HG03108 (cell line): ENCODE data around the gene GPRASP2.
"Not testable (repeated sequence)": the region's sequence is repeated elsewhere in the genome, so short reads cannot be mapped to it uniquely, and the experiment has no call there.

Experiments used
- ATAC-seq: cut with Tn5 transposase; IDR thresholded peaks from one replicate; pipeline ENCODE4 v1.9.1; 2021; ENCODE audit warnings: moderate library complexity; ENCODE audit not compliant: unreplicated experiment

The GPRASP2 gene

GRCh38 chrX:102712216-102712966 is at the start of gene GPRASP2:
Gene GPRASP2 (plus strand): TSS chrX:102712448. CDS start chrX:102714870, 2,422 bp downstream.
- no peak for ATAC-seq

GRCh38 chrX:102663820-102664219 is 48.4 kb upstream of the GPRASP2 start:
- ATAC-seq, result not testable (repeated sequence)

DNA sequence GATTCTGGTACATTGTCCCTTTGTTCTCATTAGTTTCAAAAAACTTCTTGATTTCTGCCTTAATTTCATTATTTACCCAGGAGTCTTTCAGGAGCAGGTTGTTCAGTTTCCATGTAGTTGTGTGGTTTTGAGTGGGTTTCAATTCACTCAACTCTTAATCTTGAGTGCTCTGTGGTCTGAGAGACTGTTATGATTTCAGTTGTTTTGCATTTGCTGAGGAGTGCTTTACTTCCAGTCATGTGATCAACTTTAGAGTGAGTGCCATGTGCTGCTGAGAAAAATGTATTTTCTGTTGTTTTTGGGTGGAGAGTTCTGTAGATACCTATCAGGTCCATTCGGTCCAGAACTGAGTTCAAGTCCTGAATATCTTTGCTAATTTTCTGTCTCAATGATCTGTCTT is 45.2 kb upstream of the GPRASP2 start:
- ATAC-seq, result not testable (repeated sequence)

DNA sequence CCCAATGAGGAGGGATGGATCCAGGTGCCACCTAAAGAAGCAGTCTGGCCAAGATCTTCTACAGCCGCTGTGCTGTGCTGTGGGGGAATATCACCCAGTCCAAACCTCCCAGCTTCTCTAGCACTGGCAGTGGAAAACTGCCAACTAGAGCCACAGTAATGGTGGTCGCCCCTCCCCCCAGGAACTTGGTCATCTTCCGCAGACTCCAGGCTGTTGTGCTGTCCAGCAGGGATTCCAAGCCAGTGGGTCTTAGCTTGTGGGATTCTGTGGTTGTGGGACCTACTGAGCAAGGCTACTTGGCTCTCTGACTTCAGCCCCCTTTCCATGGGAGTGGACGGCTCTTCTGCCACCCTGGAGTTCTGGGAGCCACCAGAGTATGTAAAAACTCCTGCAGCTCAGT is 42.7 kb upstream of the GPRASP2 start:
- no peak for ATAC-seq

DNA sequence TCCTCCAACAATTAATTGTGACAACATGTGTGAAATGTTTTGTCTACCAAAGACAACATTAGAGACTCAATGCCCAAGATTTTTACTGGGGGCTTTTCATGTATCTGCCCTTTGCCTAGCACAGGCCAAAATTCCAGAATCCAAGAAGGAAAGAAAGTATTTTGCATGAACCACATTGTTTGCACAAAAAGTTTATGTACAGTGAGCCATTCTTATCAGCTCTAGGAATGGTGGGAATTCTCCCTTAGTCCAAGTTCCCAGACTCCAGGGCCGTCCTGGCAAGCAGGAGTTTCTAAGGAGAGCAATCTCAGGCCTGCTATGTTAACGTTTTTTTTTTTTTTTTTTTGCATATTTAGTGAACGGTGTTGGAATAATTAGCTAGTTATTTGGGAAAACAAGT is 39.4 kb upstream of the GPRASP2 start:
- ATAC-seq, result no peak

DNA sequence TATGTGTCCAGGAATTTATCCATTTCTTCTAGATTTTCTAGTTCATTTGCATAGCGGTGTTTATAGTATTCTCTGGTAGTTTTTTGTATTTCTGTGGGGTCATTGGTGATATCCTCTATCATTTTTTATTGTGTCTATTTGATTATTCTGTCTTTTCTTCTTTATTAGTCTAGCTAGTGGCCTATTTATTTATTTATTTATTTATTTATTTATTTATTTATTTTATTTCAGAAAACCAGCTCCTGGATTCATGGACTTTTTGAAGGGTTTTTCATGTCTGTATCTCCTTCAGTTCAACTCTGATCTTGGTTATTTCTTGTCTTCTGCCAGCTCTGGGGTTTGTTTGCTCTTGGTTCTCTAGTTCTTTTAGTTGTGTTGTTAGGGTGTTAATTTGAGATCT is 34.8 kb upstream of the GPRASP2 start:
- not testable (repeated sequence) for ATAC-seq

DNA sequence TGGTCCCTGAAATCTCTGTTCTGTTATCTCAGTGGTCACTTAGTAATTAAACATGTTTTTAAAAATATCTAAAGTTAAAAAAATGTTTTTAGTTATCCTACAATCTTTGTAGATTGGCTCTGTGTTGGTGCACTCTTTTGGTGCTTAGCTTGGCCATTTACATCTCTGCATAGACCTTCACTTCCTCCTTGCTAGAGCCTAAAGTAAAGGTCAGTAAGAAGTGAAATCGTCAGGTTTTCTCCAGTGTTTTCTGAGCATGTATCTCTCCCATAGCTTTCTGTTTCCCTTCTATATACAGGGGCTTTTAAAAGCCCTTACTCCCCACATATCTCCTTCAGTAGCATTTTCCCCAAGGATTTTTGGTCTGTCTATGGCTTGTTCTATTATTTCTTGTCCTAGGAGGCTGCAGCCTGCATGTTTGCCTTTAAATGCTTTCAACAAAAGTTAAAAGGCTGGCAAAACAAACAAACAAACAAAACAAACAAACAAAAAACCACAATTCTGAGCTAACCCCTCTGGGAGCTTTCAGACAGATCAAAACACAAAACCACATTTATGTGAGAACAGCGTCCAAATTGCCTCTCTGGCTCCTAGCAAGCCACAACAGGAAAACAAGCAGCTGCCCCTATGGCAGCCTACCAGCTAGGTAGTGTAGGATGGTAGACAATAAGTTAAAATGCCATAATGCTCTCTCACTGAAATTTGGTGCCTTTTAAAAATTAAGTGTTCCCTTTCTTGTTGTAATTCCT is 27.3 kb upstream of the GPRASP2 start:
- no peak for ATAC-seq

GRCh38 chrX:102694749-102695148 is 17.5 kb upstream of the GPRASP2 start:
- ATAC-seq, result no peak

- ATAC-seq, result no peak
Observed at GRCh38 chrX:102696306-102696705, 15.9 kb upstream of the GPRASP2 start.

GRCh38 chrX:102697494-102697893 is 14.8 kb upstream of the GPRASP2 start:
- ATAC-seq, result no peak

- ATAC-seq, result no peak
Observed at GRCh38 chrX:102708900-102709299, 3.3 kb upstream of the GPRASP2 start.

GRCh38 chrX:102711872-102712215 is 404 bp upstream of the GPRASP2 start:
- no peak for ATAC-seq

DNA sequence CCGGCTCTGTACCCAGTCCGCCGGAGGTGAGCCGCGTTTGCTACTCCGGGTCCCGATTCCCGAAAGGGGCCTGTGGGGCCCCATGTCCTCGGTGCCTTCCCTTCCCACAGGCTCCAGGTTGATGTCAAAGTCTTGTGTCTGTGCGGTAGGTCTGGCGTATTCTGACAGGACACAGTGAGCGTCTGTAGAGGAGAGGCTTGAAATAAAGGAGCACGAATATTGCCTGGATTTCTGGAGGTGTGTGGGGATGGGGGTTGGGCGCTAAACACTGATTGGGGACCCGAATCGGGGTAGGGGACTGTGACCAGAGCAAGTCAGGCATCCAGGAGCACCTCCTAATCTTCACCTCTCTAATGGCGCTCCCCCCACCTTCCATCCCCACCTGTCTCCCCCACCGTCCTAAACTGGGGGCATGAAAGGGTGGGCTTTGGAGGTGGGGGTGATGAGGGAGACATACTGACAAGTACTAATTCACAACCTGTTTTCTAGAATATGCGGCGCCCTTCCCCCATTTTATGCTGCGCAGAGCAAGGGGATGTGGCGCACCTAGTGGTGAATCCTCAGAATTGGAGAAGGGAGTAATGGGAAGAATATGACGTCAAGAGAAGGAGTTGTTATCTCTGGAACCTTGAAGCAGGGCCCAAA is 855 bp downstream of the GPRASP2 start:
- ATAC-seq, result no peak

DNA sequence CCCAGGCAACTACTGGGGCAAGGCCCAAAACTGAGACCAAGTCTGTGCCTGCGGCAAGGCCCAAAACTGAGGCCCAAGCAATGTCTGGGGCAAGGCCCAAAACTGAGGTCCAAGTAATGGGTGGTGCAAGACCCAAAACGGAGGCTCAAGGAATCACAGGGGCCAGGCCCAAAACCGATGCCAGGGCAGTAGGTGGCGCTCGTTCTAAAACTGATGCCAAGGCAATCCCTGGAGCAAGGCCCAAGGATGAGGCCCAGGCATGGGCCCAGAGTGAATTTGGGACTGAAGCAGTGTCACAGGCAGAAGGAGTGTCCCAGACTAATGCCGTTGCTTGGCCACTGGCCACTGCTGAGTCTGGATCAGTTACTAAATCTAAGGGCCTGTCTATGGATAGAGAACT is 2.7 kb downstream of the GPRASP2 start:
- ATAC-seq, result no peak

GRCh38 chrX:102715967-102716366 is 3.7 kb downstream of the GPRASP2 start:
- no peak for ATAC-seq

DNA sequence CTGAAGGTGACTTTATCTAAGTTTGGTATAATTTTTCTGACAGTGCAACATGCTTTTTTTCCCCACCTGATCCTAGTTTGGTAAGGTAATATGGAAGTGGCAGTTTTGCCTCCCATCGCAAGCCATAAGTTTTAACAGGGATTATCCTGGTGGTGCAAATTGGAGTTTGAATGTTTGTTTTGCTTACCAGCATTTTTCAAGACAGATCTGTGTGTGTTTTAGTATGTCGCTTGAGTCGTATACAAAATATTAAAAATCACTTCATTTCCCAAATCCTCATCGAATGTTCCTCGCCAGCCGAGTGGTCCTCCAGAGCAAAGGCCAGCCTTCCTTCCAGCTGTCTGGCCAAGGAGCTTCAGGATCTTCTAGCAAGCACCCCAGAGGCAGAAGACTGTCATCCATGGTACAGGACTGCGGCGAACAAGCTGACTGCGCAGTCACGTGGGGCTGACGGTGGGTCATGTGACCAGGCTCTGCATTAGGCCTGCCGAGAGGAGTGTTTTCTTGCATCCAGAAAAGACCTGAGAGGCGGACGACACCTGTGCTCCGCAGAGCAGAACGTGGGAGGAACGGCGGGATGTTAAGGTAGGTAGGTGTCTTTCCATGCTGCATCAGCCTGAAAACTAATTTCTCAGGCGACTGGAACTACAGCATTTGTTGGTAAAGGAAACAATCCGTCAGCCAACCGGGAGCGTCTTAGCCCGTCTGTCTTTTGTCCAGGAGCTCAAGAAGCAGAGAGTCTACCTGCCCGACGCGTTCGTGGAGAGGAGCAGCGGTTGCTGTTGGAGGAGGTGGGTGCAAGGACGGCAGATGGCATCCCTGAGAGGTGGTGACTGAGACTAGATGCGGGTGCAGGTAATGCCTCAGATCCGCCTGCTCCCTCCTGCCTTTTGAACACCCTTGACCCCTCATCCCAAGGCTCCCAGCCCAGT is 8.3 kb downstream of the GPRASP2 start, which contains the start of gene GPRASP3:
GPRASP3 (plus strand) TSS at position 507 of the 932 bp plus-strand sequence. CDS start 28,253 bp downstream, outside the sequence.
- ATAC-seq, result peak; percentile 76

GRCh38 chrX:102721169-102721506 is 8.9 kb downstream of the GPRASP2 start:
- not testable (repeated sequence) for ATAC-seq

DNA sequence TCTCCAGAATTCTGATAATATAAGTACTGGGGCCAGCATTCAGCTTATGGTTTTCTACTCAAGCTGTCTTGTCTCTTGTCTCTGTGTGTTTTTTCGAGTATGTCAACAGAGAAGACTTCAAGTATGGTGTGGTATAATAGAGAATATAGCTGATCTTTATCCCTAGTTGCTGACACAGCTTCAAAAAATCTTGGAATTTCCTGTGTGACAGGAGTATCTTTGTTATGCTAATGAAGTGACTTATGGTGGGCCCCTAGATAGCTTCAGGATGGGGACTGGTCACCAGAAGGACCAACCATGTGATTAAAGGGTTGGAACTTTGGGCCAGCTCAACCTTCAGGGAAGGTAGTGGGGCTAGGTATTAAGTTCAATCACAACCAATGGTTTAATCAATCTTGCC is 11.2 kb downstream of the GPRASP2 start:
- no peak for ATAC-seq

DNA sequence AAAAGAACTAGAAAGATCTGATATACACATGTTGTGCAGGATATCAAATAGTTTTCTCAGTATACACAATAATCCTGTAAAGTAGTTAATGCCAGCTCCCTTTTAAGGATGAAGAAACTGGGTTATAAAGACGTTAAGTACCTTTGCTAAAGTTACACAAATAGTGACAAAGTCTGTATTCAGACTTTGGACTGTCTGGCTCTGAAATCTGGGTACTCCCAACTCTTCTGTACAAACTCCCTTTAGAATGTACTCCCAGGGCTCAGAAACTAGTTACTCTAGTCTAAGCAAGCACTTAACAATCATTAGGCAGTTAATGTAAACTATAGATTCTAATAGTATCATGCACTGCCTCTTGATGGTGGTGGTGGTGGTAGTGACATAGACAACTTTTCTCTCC is 15.5 kb downstream of the GPRASP2 start:
- no peak for ATAC-seq

- ATAC-seq, result no peak
Observed at GRCh38 chrX:102728646-102729045, 16.4 kb downstream of the GPRASP2 start.

DNA sequence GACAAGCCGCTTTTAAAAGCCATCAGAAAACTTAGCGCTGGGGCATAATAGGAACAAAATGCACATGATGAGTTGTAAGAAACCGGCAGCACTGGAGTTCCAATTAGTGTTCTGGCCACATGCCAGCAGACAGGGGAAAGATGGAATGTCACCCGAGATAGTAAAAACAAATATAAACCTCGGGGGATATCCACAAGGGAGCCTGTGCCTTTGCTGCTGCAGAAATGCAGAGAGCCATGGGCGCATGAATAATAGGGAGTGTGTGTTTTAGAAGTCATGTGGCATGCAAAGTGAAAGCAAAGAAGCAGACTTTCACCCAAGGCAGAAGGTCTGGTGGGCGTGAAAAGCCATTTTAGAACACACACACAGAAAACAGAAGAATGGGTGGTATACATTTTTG is 27.4 kb downstream of the GPRASP2 start:
- ATAC-seq, result no peak
